AG09309 (cell line): ENCODE data around the gene OR51B4.

Experiments used
- DNase-seq: peaks from one replicate; pipeline ENCODE4 v3.0.0-alpha.2; 2010; ENCODE audit warnings: low read depth
- H3K4me3 ChIP-seq: 2 replicates; pipeline ENCODE4 v1.5.1; 2011; ENCODE audit warnings: mild to moderate bottlenecking, low read depth, low read length, moderate library complexity; ENCODE audit not compliant: control insufficient read depth
- TF ChIP-seq, protein P1 (sequence below): IDR thresholded peaks from 2 replicates; pipeline ENCODE4 v1.5.1; 2011; ENCODE audit warnings: mild to moderate bottlenecking, low read depth, low read length, inconsistent platforms; ENCODE audit not compliant: insufficient read depth, control insufficient read depth; ENCODE audit errors: missing control alignments

OR51B4 gene

DNA sequence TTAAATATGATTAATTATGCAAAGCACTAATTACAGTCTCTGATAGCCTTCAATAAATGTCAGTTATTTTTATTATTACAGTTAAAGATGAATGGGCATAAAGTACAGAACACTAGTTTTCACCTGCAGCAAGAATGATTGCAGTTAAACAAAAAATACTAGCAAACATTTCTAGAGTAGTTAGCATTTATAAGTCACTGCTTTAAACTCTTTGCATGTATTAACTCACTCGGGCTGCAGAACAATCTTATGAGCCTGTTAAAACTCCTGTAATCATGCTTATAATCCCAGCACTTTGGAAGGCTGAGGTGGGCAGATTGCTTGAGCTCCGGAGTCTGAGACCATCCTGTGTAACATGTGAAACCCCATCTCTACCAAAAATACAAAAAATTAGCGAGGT is 14.8 kb downstream of the OR51B4 start:
- TF ChIP-seq, protein P1, sequence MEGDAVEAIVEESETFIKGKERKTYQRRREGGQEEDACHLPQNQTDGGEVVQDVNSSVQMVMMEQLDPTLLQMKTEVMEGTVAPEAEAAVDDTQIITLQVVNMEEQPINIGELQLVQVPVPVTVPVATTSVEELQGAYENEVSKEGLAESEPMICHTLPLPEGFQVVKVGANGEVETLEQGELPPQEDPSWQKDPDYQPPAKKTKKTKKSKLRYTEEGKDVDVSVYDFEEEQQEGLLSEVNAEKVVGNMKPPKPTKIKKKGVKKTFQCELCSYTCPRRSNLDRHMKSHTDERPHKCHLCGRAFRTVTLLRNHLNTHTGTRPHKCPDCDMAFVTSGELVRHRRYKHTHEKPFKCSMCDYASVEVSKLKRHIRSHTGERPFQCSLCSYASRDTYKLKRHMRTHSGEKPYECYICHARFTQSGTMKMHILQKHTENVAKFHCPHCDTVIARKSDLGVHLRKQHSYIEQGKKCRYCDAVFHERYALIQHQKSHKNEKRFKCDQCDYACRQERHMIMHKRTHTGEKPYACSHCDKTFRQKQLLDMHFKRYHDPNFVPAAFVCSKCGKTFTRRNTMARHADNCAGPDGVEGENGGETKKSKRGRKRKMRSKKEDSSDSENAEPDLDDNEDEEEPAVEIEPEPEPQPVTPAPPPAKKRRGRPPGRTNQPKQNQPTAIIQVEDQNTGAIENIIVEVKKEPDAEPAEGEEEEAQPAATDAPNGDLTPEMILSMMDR, result no peak
- no peak for DNase-seq
- no peak overlapping the region for H3K4me3 ChIP-seq

DNA sequence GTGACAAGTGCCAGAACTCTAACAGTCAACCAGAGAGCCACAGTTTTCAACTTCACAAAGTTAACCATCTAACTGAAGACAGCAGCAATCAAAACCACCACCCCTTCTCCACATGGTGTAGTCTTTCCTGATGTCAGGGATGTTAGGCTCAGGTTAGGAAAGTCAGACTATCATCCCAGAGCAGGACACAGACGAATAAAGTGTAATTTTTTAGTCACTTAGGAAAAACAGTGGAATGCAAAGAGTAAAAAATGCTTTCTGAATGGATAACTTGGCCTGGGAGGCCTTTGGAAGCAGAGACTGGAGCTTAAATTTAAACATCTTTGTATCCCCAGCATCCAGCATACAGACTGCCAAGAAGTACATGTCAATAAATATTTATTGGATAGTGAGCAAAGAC is 15.4 kb downstream of the OR51B4 start:
- H3K4me3 ChIP-seq, result no peak overlapping the region
- TF ChIP-seq, protein P1, result no peak
- DNase-seq, result no peak

DNA sequence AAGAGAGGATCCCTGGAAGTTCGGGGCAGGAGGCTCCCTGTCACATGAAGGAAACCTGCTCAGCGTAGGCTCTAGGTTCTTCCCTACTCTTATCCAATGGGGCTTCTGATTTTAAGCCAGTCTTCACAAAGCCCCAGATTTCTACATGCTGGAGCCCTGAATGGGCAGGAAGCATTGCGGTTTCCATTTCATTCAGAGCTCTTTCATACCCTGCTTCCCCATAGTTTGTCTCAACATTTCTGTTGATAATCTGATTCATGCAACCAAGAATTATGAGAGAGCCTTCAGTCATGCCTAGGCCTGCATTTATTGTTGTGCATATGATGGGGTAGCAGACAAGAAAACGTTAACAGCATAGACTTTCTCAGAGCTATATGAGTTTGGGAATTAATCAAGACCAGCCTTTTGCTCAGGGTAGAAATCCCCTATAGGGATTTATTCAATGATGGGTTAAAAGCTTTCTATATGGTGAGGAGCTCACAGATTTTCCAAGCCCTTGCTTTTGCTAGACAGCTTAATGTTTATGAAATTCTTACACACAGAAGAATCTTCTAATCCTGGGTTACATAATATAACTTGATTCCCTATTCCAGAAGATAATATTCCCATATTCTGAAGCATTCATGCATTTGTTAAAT is 15.9 kb downstream of the OR51B4 start:
- DNase-seq, result no peak

DNA sequence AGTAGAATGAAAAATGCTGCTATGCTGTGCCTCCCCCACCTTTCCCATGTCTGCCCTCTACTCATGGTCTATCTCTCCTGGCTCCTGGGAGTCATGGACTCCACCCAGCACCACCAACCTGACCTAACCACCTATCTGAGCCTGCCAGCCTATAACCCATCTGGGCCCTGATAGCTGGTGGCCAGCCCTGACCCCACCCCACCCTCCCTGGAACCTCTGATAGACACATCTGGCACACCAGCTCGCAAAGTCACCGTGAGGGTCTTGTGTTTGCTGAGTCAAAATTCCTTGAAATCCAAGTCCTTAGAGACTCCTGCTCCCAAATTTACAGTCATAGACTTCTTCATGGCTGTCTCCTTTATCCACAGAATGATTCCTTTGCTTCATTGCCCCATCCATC is 17.1 kb downstream of the OR51B4 start:
- TF ChIP-seq, protein P1, result no peak
- H3K4me3 ChIP-seq, result no peak overlapping the region
- no peak for DNase-seq

More for the DNA sequence above, 15.9 kb downstream of the OR51B4 start:
- H3K4me3 ChIP-seq, result no peak overlapping the region
- TF ChIP-seq, protein P1, result no peak

DNA sequence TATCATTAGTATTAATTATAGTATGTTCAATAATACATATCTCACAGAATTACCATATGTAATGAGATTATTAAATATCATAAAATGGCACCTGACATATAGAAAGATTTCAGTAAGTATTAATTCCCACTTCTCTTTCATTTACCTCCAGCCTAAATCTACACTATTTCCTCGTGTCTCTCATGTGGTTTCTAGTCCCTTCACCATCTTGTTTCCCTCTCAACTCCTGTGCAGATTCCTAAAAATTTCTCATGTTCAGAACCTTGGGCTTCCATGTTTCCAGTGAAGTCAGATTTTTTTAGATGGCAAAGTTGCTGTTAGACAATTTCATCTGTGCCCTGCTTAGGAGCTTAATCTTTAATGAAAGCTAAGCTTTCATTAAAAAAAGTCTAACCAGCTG is 17.9 kb downstream of the OR51B4 start:
- no peak overlapping the region for H3K4me3 ChIP-seq
- TF ChIP-seq, protein P1, result no peak
- no peak for DNase-seq

- TF ChIP-seq, protein P1, result no peak
- DNase-seq, result no peak
- no peak overlapping the region for H3K4me3 ChIP-seq
Measured at GRCh38 chr11:5283086-5283485, 18.7 kb downstream of the OR51B4 start.
